Measurements from ENCODE around the gene MLYCD. TPM values are rescaled to one million over a fixed set of nuclear protein-coding genes. Genes with fewer than 3 reads are reported as not detected.
"Not testable (repeated sequence)": the region's sequence is repeated elsewhere in the genome, so short reads cannot be mapped to it uniquely, and the experiment has no call there.

Gene MLYCD
- total RNA-seq, 1 donor from 2014 or later: 4.7 TPM

- no peak for DNase-seq (ENCODE audit: extremely low read depth, low read depth, low spot score)
Observed at GRCh38 chr16:83939266-83939855, 40.4 kb downstream of the MLYCD start.

GRCh38 chr16:83940119-83940518 is 41.2 kb downstream of the MLYCD start:
- DNase-seq (ENCODE audit: extremely low read depth, low read depth, low spot score): no peak

GRCh38 chr16:83940630-83941378 is 41.9 kb downstream of the MLYCD start:
- no peak for DNase-seq (ENCODE audit: extremely low read depth, low read depth, low spot score)

- DNase-seq (ENCODE audit: extremely low read depth, low read depth, low spot score): not testable (repeated sequence)
Observed at GRCh38 chr16:83941546-83941945, 42.6 kb downstream of the MLYCD start.

GRCh38 chr16:83942074-83942473 is 43.2 kb downstream of the MLYCD start:
- DNase-seq (ENCODE audit: extremely low read depth, low read depth, low spot score): no peak

- DNase-seq (ENCODE audit: extremely low read depth, low read depth, low spot score): no peak
Observed at GRCh38 chr16:83942815-83943515, 44.0 kb downstream of the MLYCD start.

- DNase-seq (ENCODE audit: extremely low read depth, low read depth, low spot score): no peak
Observed at GRCh38 chr16:83943516-83944050, 44.7 kb downstream of the MLYCD start.

- no peak for DNase-seq (ENCODE audit: extremely low read depth, low read depth, low spot score)
Observed at GRCh38 chr16:83945587-83945986, 46.7 kb downstream of the MLYCD start.

- no peak for DNase-seq (ENCODE audit: extremely low read depth, low read depth, low spot score)
Observed at GRCh38 chr16:83946154-83946780, 47.4 kb downstream of the MLYCD start.

- DNase-seq (ENCODE audit: extremely low read depth, low read depth, low spot score): no peak
Observed at GRCh38 chr16:83946781-83947566, 48.1 kb downstream of the MLYCD start.

- no peak for DNase-seq (ENCODE audit: extremely low read depth, low read depth, low spot score)
Observed at GRCh38 chr16:83947642-83948234, 48.8 kb downstream of the MLYCD start.

GRCh38 chr16:83948914-83949723 is 50.2 kb downstream of the MLYCD start:
- DNase-seq (ENCODE audit: extremely low read depth, low read depth, low spot score): no peak

- DNase-seq (ENCODE audit: extremely low read depth, low read depth, low spot score): no peak
Observed at GRCh38 chr16:83949724-83950001, 50.7 kb downstream of the MLYCD start.

GRCh38 chr16:83950862-83951399 is 52.0 kb downstream of the MLYCD start:
- DNase-seq (ENCODE audit: extremely low read depth, low read depth, low spot score): not testable (repeated sequence)

- no peak for DNase-seq (ENCODE audit: extremely low read depth, low read depth, low spot score)
Observed at GRCh38 chr16:83951544-83951943, 52.6 kb downstream of the MLYCD start.

- DNase-seq (ENCODE audit: extremely low read depth, low read depth, low spot score): no peak
Observed at GRCh38 chr16:83952587-83952939, 53.6 kb downstream of the MLYCD start.

- no peak for DNase-seq (ENCODE audit: extremely low read depth, low read depth, low spot score)
Observed at GRCh38 chr16:83952940-83953795, 54.3 kb downstream of the MLYCD start, which contains the start of gene OSGIN1. Gene OSGIN1, plus strand, starts transcription at chr16:83953240. Its CDS starts 4,432 bp downstream, at chr16:83957672.
